22Rv1 (cell line): ENCODE measurements around the gene MARCHF3.
"Not testable (repeated sequence)": the region's sequence is repeated elsewhere in the genome, so short reads cannot be mapped to it uniquely, and the experiment has no call there.

Experiments
- H3K27ac ChIP-seq: fragments of 450-650 bp; 2 replicates; pipeline ENCODE4 v1.5.1; 2017
- CTCF ChIP-seq: fragments of 450-650 bp; IDR thresholded peaks from 2 replicates; pipeline ENCODE4 v1.5.1; 2017; ENCODE audit warnings: mild to moderate bottlenecking
- ZFX ChIP-seq: fragments of 450-650 bp; IDR thresholded peaks from 2 replicates; pipeline ENCODE4 v1.6.1; 2017; ENCODE audit warnings: antibody characterized with exemption, borderline replicate concordance

Gene MARCHF3

GRCh38 chr5:127010362-127010761 lies 20.0 kb downstream of the MARCHF3 start:
- no peak overlapping the region for H3K27ac ChIP-seq
- TF ChIP-seq ZFX (no peak), CTCF (no peak)

- H3K27ac ChIP-seq = no peak overlapping the region
- TF ChIP-seq CTCF = no peak
- no peak for TF ChIP-seq ZFX
Measured at GRCh38 chr5:127009784-127010183, 20.6 kb downstream of the MARCHF3 start.

GRCh38 chr5:127008300-127008975 lies 21.9 kb downstream of the MARCHF3 start:
- TF ChIP-seq ZFX (no peak), CTCF (no peak)
- no peak overlapping the region for H3K27ac ChIP-seq

- no peak overlapping the region for H3K27ac ChIP-seq
- no peak for TF ChIP-seq ZFX
- no peak for TF ChIP-seq CTCF
Measured at GRCh38 chr5:127007522-127007921, 22.8 kb downstream of the MARCHF3 start.

GRCh38 chr5:127006744-127007143 lies 23.6 kb downstream of the MARCHF3 start:
- TF ChIP-seq ZFX (no peak), CTCF (no peak)
- H3K27ac ChIP-seq = no peak overlapping the region

GRCh38 chr5:127005282-127005681 lies 25.1 kb downstream of the MARCHF3 start:
- not testable (repeated sequence) for H3K27ac ChIP-seq

- H3K27ac ChIP-seq = no peak overlapping the region
- TF ChIP-seq CTCF (no peak), ZFX (no peak)
Measured at GRCh38 chr5:127004721-127005120, 25.6 kb downstream of the MARCHF3 start.
